NCI-H524 (cell line): ENCODE data around the gene TPO.
"Not testable (repeated sequence)": the region's sequence is repeated elsewhere in the genome, so short reads cannot be mapped to it uniquely, and the experiment has no call there.

Experiments used
- DNase-seq, 2 experiments: peaks; one replicate each; lab custom pipeline; 2025; lab: John Stamatoyannopoulos, UW

Gene TPO

DNA sequence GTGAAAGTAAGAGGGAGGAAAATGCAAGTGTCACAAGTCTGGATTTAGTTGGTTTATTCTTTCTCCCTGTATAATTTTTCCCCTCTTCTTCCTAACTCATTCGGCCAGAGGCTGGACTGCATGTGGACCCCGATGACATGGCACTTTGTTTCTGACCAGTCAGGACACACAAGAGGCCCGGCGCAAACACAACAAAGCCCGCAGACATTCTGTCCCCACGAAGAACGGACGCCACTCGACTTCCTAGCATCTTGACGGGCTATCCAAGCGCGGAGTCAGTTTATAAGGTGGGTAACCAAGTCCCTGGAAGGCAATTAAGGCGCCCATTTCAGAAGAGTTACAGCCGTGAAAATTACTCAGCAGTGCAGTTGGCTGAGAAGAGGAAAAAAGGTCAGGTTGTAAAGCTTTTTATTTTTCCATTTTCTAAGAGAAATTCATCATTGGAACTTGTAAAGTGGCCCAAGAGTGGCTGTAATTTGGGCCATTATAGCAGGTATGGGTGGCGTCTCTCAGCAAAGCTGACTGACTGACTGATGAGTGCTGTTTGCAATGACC lies at the start of gene TPO:
Gene TPO (plus strand): TSS at position 308 of the 555 bp plus-strand sequence. CDS start 946 bp downstream, outside the sequence.
- DNase-seq = no peak

DNA sequence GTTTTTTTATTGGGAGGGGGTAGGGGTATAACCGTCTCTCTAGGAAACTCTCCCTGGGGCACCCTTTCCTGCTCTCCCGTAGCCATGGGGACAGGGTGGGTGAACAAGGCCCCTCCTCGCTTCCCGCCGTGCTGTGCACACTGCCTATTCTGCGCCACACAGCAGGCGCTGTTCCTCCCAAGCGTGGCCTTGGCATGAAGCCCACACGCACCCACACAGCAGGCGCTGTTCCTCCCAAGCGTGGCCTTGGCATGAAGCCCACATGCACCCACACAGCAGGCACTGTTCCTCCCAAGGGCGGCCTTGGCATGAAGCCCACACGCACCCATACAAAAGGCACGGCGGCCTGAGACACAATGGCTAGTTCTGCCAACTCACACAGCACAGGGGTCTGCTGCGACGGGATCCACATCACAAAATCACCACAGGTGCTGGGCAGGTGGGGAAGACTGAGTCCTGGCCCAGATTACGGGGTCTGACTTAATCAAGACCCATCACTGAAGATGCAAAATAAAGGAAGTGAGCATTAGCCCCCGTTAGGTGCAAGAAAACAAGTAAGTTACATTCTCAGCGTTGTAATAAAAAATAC lies 46.6 kb upstream of the TPO start:
- no peak for DNase-seq

DNA sequence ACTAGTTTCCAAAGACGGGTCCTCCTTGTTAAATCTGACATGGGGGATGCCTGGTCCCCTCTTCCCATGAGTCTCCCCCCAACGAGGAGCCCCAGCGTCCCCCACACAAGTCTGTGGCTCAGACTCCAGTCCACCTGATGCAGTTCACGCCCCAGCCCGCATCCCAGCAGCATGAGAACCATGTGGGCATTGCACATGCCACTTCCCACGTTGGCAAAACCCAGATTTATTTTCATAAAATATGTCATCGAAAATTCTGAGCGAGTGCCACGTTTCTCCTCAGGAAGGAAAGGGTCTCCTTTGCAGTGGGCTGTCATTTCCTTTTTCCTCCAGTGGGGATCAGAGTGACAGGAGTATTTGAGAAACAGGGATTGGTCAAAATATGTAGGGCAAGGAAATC lies 45.7 kb upstream of the TPO start:
- no peak for DNase-seq

DNA sequence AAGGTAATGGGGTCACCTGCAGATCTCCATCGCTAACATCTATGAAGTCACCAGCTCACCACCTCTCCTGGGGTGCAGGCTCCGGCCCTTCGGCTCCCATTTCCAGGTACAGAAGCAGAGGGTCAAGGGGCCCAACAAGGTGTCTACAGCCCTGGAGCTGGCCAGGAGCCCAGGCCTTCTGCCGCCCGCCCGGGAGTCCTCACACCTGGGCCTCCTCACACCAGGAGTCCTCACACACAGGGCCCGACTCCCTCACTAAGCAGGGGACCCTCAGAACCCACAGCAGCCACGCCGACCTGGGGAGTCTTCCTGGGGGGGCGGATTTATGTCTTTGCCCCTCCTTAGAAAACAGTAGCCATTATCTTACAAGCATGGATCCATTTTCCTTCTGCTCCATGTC lies 43.4 kb upstream of the TPO start:
- no peak for DNase-seq

DNA sequence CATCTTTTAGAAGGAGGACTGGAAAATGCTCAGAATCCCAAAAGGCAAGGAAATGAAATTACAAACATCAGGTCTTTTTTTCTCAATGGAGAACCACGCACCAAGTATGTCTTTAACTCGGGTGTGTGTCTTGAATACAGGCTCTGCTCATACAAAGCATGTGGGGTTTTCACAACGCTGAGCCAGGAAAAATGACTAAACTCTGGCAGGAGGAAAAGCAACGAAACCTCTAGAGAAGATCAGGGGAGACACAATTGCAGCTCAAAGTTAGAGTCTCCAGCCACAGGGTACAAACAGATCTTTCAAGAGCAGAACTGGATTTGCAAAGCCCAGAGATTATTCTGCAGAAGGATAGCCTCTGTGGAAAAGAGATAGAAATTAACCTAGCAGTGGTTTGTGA lies 42.8 kb upstream of the TPO start:
- no peak for DNase-seq

DNA sequence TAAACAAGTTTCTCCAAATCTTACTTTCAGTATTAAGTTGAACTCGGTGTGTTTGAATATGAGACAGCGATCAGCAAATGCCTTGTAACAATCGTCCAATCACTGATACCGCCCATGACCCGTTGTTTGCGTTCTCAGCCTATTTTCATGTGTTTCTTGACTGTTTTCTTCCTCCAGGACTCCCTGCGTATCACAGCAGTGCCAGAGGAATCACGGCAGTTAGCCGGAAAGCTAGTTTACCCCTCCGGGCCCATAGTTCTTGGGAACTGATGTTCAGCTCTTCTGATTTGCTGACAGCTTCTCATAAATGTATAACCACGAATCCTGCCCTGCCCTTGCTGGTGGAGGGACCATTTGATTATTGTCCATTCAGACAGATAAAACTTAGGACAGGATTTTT lies 42.2 kb upstream of the TPO start:
- DNase-seq = no peak

DNA sequence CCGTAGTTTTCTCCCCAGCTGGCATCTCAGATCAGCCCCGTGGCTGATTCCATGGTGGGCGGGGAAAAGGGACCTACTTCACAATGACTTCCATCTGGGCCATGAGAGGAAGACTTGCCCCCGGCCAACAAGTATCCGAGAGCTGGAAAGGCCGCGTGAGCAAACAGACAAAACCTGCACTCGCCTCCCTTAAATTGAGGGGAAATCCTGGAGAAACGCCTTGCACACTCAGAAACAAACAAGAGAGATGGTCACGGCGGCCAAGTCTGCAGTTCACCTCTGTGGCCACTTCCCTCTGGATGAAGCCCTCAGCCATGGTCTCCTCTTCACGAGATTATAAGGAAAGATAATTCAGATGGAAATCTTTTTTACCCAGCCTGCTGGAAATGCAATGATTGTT lies 39.4 kb upstream of the TPO start:
- no peak for DNase-seq

DNA sequence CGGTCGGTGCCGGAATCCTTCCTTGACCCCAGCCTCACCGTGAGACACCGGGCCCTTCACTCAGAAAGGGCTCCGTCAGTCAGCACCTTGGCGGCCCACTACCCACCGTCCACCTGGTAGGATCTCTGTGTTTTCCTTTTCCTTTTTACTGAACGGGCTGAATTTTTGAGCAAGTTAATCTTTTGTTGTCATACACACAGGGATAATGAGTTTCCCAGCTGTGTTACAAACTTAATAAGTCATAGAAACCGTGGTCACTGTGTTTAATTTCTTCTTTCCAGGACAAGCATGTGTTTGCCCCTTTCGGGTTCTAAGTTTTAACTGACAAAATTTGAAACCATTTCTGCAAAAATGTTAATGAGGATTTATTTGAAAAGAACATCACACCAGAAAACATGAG lies 39.0 kb upstream of the TPO start:
- no peak for DNase-seq

DNA sequence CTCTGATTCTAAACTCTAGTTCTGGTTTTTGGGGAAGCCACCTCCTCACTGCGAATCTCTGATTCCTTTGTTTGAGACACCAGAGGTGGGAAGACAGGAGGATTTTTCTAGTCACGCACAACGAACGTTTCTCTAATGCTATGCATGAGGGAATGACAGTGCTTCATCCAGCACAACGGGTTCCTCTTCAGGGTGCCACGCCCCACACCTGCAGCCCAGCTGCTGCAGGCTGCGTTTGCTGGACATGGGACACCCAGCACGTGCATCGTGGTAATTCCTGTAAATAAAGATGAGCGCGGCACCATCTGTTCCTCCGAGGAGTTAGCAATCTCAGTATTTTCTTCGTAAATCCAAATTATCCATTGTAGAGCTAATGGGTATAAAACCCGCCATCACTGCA lies 37.5 kb upstream of the TPO start:
- peak; percentile 35 to 77 for DNase-seq

DNA sequence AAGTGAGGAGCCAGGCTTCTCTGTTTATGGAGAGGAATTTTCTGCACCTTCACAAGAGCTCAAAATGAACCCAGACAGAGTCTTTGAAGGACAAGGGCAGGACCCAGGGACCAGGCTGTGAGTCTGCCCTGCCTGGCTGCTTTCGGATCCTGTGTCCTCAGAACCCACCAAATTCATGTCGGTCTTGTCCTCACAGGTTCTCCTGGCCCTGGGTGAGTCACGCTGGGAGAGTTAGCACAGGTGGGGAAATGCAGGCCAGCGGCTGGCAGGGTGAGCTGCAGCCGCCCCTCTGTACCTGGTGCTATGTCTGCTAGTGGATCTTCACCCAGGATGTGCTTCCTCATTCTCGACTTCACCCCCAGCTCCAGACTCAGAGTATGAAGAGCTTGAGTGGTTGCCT lies 35.8 kb upstream of the TPO start:
- DNase-seq = no peak

DNA sequence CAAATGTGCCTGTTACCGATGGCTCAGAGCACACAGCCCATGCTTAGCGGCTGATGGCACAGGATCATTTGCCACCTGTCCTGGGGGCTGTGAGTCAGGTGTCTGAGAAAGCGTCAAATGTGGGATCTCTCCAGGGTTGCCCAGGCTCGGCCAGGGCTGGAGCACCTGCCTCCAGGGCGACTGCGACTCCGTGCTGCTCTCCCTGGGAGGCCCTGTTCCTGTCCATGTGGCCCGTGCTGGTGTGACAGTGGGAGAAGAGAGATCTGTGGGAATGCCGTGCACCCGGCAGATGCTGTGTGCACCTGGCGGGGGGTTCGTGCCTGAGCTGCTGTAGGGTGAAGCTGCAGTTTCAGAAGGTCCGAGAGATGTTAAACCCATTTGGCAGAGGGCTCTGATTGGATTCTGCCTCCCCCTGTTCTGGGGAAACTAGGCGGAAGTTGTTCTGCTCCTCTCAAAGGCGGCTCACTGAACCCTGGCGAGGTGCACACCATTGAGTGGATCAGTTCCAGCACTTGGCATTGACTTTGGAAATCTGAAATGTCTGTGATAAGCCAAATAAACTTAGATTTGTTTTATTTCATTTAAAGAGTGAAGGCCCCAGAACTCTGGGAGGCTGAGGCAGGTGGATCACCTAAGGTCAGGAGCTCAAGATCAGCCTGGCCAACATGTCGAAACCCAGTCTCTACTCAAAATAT lies 34.7 kb upstream of the TPO start:
- no peak for DNase-seq

DNA sequence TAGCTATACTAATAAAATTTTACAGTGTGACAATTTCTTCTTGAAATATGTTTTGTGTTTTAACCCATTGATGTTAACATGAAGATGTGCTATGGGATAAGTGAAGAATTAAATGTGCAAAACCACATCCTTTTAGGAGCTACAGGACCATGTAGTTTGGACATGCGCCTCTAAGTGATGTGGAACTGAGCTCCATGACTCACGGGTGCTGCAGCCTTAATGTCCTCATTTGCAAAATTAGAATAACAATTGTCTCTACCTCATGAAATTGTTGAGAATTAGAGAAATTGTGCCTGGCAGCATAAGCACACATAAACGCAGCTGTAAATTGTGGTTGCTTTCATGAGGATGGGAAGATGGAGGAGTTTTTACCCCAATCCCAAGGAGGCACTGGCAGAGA lies 31.6 kb upstream of the TPO start:
- DNase-seq = no peak

DNA sequence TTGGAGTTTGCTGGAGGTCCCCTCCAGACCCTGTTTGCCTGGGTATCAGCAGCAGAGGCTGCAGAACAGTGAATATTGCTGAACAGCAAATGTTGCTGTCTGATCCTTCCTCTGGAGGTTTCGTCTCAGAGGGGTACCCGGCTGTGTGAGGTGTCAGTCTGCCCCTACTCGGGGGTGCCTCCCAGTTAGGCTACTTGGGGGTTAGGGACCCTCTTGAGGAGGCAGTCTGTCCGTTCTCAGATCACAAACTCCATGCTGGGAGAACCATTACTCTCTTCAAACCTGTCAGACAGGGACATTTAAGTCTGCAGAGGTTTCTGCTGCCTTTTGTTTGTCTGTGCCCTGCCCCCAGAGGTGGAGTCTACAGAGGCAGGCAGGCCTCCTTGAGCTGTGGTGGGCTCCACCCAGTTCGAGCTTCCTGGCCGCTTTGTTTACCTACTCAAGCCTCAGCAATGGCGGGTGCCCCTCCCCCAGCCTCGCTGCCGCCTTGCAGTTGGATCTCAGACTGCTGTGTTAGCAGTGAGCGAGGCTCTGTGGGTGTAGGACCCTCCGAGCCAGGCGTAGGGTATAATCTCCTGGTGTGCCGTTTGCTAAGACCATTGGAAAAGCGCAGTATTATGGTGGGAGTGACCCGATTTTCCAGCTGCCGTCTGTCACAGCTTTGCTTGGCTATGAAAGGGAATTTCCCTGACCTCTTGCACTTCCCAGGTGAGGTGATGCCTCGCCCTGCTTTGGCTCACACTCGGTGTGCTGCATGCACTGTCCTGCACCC lies 25.1 kb upstream of the TPO start:
- DNase-seq = not testable (repeated sequence)

DNA sequence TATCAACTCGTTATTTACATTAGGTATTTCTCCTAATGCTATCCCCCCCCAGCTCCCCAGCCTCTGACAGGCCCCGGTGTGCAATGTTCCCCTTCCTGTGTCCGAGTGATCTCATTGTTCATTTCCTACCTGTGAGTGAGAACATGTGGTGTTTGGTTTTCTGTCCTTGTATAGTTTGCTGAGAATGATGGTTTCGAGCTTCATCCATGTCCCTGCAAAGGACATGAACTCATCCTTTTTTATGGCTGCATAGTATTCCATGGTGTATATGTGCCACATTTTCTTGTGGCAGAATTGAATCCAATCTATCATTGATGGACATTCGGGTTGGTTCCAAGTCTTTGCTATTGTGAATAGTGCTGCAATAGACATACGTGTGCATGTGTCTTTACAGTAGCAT lies 23.1 kb upstream of the TPO start:
- not testable (repeated sequence) for DNase-seq

DNA sequence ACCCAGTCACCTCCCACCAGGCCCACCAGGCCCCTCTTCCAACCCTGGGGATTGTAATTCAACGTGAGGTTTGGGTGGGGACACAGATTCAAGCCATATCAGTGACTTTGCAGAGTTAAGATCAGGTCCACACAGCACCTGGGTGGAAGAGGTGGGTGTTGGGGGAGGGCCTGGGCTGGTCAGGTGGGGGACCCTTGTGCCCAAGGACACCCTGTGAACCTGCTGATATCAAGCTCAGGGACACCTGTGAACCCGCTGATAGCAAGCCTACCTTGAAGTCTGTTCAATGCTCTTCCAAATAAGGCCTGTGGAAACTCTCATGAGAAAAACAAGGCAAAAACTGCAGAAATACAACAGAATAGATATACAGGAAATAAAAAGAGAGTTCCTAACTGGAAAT lies 19.9 kb upstream of the TPO start:
- DNase-seq = no peak

DNA sequence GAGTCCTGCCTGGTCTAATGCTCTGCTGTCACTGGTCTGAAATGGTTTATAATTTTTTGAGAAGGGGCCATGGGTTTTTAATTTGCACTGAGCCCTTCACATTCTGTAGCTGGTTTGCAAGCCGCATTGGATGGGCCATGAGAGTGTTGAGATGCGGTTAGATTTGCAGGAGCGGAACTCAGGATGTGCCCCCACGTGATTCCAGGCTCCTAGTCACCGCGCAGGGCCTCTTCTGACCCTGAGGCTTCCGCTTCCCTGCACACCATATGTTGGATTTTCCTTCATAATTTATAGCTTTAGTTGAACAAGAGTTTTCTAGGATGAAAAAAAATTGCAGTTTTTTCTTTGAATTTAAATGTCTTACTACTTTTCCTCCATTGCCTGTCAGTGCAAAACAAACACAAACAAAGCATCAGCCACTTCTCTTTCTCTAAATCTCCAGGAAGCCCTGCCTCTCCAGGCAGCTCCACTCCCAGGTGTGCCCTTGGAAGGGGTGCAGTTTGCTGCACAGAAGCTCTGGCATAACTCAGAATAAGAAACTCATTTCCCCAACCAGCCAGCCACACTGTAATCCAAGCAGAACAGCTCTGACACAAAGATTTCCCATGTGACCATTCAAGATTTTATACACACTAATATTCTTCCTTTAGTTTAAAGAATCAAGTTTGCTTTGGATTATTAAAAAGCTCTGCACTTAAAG lies 18.4 kb upstream of the TPO start:
- no peak for DNase-seq

DNA sequence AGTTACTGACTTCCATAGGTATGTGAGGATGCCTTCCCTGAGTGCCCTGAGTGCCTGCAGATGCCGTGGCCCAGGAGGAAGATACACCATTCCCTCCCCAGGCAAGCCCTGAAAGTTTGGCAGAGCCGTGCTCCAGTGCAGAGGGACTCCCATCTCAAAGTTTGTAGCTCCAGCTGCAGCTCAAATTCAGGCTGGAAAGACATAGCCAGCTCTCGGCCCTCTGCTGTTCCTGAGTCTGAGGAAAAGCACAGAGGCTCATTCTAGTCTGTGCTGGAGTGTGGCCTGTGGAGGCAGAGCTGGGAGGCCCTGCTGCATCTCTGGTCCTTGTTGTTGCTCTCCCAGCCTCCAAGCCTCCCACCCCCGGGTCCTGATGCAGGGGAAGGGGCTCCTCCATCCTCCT lies 15.9 kb upstream of the TPO start:
- no peak for DNase-seq

DNA sequence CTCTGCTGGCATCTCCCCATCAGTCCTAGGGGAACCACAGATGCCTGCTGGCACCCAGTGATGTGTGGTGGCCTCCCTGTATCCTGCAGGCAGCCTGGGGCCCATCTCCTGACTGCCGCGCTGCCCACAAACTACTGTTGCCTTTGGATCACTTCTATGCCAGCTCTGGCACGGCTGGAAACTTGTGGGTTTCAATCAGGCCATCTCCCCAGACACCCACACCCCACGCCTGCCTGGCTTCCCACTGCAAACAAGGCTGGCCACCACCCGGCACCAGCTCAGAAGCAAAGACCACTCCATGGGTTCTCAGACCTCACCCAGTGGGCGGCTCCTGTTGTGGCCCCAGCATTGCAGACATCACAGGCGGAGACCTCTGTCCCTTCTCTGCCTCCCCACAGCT lies 15.1 kb upstream of the TPO start:
- no peak for DNase-seq

DNA sequence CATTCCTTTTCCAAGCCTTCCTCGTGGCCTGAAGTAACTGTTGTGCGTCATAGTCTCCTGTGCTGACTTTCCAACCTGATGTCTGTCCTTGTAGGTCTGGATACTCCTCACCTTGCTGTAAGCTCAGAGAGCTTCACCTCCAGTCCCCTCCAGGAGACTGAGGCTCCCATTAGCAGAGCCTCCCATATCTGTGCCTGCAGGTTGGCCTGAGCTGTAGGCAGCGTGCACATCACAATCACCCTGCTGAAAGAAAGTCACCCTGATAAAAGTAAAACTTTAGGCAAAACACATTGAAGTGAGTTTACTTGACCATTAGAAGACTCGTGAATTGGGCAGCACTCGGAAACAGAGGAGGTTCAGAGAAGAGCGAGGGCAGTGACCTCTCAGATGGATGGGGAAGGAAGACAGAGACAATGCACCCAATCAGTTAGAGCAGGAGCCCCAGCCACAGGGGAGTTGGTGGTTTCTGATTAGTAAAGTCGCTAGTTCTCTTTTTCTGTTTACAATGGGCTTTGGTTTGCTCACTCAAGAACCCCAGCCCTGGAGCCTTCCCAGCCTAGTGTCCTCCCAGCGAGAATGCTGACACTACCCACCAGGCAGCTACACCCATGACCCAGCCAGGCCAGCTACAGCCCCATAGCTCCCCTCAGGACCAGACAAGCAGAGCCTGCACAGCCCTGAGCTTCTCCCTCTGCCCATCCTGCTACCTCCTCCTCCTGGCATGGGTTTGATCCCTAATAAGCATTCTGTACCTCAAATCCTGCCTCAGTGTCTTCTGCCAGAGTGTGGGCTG lies 12.1 kb upstream of the TPO start:
- DNase-seq = no peak

DNA sequence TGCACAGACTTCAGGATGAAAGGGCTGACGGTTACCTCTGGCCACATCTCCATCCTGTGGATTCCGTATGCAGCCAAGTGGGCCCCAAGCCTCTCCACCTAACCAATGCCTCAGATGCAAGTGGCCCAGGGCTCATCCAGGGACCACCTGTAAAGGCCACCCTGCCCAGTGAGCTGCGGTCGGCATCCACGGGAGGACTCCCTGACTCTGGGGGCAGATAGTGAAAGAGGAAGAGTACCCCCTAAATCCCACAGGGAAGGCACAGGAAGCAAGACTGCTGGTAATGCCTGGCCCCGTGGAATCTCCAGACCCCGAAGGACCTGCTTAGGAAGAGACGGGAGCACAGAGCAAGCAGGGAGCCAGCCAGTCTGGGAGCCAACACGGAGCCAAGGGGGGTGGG lies 11.2 kb upstream of the TPO start:
- no peak for DNase-seq

DNA sequence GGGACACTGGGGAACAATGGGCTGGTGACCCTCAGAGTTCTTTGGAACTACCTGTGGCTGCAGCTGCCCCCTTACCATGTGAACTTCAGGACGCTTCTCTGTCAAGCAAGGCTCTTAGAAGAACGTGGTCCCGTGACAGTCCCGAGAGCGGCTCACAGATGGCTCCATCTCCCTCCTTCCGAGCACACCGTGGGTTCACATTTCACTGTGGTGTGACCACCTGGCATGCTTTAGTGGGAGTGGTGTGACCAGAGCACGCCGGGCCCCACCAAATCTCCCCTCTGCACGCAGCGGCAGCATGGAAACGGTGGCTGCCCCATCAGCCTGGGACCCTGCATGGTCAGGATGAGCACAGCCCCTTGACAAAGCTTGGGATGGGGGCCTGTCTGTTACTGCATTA lies 9.7 kb upstream of the TPO start:
- peak in 1 of 2 experiments; percentile 12 for DNase-seq

DNA sequence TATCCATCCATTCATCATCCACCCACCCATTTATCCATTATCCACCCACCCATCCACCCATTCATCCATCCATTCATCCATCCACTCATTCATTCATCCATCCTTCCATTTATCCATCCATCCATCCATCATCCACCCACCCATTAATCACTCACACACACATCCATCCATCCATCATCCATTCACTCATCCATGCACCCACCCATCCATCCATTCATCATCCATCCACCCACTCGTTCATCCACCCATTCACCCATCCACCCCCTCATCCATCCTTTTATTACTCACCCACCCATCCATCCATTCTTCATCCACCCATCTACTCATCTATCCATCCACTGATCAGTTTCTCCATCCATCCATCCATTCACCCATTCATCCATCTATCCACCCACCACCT lies 8.1 kb upstream of the TPO start:
- DNase-seq = no peak
